ENCODE data around the gene PLIN1. TPM values are rescaled to one million over a fixed set of nuclear protein-coding genes. Genes with fewer than 3 reads are reported as not detected.

Gene PLIN1, protein sequence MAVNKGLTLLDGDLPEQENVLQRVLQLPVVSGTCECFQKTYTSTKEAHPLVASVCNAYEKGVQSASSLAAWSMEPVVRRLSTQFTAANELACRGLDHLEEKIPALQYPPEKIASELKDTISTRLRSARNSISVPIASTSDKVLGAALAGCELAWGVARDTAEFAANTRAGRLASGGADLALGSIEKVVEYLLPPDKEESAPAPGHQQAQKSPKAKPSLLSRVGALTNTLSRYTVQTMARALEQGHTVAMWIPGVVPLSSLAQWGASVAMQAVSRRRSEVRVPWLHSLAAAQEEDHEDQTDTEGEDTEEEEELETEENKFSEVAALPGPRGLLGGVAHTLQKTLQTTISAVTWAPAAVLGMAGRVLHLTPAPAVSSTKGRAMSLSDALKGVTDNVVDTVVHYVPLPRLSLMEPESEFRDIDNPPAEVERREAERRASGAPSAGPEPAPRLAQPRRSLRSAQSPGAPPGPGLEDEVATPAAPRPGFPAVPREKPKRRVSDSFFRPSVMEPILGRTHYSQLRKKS
- total RNA-seq: 0.10 TPM in 1 of 2 replicates, not detected in the other

GRCh38 chr15:89679212-89679611 lies at the start of gene PLIN1:
PLIN1 (minus strand) TSS chr15:89679367; CDS start chr15:89677489, 1,878 bp downstream.

GRCh38 chr15:89690276-89691218 lies 11.4 kb upstream of the PLIN1 start, which contains the start of the genes PEX11A and WDR93:
PEX11A (minus strand) TSS chr15:89690754; CDS start chr15:89690632, 122 bp downstream.
WDR93 (plus strand) TSS chr15:89690811; CDS start chr15:89701747, 10,936 bp downstream.

DNA sequence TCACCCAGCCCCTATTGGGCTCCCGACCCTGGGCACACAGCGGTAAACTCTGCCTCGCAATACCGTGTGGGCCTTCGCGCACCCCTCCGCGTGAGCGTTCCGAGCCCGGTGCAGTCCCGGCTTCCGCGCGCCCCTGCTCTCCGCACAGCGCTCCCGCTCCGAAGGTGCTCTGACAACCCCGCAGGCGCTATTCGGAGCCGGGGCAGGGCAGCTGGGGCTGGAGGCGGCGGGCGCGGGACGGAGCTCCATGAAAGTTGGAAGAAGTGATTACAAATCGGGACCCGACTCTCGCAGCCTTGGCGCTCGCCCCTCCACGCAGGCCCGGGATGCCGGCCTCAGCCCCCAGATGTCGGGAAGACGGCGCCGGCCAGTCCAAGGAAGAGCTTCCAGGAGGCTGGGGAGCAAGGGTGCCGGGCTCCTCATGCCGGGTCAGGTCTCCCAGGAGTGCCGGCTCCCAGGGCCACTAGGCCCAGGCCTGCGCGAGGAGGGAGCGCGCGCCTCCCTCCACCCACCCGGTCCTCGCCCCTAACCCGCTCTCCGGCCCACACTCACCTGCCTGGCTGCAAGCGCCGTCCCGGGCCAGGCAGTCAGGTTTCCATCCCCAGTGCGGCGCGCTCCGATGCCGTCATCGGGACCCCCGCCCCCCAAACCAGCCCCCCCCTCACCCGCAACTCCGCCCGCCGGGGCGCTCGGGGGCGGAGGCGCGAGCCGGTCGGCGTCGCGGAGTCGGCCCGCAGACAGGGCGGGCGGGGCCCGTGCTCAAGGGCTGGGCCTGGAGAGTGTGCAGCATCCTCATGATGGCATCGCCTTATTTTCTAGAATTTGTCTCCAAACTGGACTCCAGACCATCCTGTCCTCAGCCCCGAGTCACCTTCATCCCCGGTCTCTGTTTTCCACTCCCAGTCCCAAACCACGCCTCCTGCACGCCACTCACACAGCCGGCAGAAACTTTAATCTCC lies 24.0 kb downstream of the PLIN1 start, which contains the start of gene KIF7:
TSS of gene KIF7 (minus strand) at position 621 of the 959 bp plus-strand sequence. CDS start 2,537 bp downstream, outside the sequence.

Other genes with a start within 250 kb of the PLIN1 start
- not detected in 2 replicates for gene RHCG, start 182.8 kb downstream of the PLIN1 start, total RNA-seq
- gene TICRR, start 103.9 kb downstream of the PLIN1 start, total RNA-seq: 6.0 and 6.7 TPM in 2 replicates
- 5.0 TPM in 2 replicates for gene KIF7, start 23.9 kb downstream of the PLIN1 start, total RNA-seq
- 1.9 and 2.4 TPM in 2 replicates for gene PEX11A, start 11.4 kb upstream of the PLIN1 start, total RNA-seq
- not detected in 2 replicates for gene WDR93, start 11.4 kb upstream of the PLIN1 start, total RNA-seq
- 0.34 and 1.1 TPM in 2 replicates for gene MESP1, start 71.9 kb upstream of the PLIN1 start, total RNA-seq
- gene MESP2, start 97.0 kb upstream of the PLIN1 start, total RNA-seq: not detected in 2 replicates
- gene ANPEP, start 135.5 kb upstream of the PLIN1 start, total RNA-seq: 48.6 and 51.6 TPM in 2 replicates
- gene AP3S2, start 214.6 kb upstream of the PLIN1 start, total RNA-seq: 18.3 and 19.1 TPM in 2 replicates
- gene ARPIN, start 233.6 kb upstream of the PLIN1 start, total RNA-seq: 11.8 and 12.8 TPM in 2 replicates

All from mammary microvascular endothelial cell (primary cell).